NAMALWA (cell line): ENCODE results near the gene IRX2.

Experiments
- DNase-seq: peaks from one replicate; pipeline ENCODE4 v3.0.0-alpha.2; 2015; ENCODE audit warnings: low spot score

IRX2 gene

GRCh38 chr5:2697041-2697440 is 54.4 kb downstream of the IRX2 start:
- no peak for DNase-seq
